Brain microvascular endothelial cell (primary cell): Measurements from ENCODE around the gene FAM3D.
A peak's percentile ranks its signal among the peaks of the same experiment; 100 is the strongest.

ENCODE experiments used
- DNase-seq: peaks from one replicate; pipeline ENCODE4 v3.0.0-alpha.2; 2020
- H3K27ac ChIP-seq: fragments of 250-450 bp; sonication (Bioruptor Pico); 2 replicates; pipeline ENCODE4 v1.5.1; 2020; ENCODE audit warnings: mild to moderate bottlenecking, moderate library complexity
- H3K27me3 ChIP-seq: fragments of 250-450 bp; sonication (Bioruptor Pico); replicated peaks from 2 replicates; pipeline ENCODE4 v1.5.1; 2020; ENCODE audit warnings: mild to moderate bottlenecking
- H3K36me3 ChIP-seq: fragments of 250-450 bp; sonication (Bioruptor Pico); replicated peaks from 2 replicates; pipeline ENCODE4 v1.5.1; 2020; ENCODE audit warnings: mild to moderate bottlenecking
- H3K4me3 ChIP-seq: 2 replicates; pipeline ENCODE4 v1.5.1; 2011; ENCODE audit warnings: low read depth, mild to moderate bottlenecking, control low read depth, low read length, moderate library complexity
- CTCF ChIP-seq: IDR thresholded peaks from 2 replicates; pipeline ENCODE4 v1.5.1; 2011; ENCODE audit warnings: low read depth, mild to moderate bottlenecking, moderate library complexity, low read length, control low read depth, inconsistent platforms; ENCODE audit errors: missing control alignments
- in situ Hi-C: cut with HindIII; loops from 2 replicates; pipeline ENCODE4 v1.10.0; 2017; ENCODE audit warnings: low sequenced_read_pairs, low pct_ligation_motif_present

Gene FAM3D

GRCh38 chr3:58626841-58627569, 39.6 kb downstream of the FAM3D start:
- Histone ChIP-seq H3K4me3 (no peak overlapping the region), H3K27me3 (no peaks in the 10 kb centered on the region), H3K27ac (no peak overlapping the region), H3K36me3 (no peaks in the 10 kb centered on the region)
- no peak for TF ChIP-seq CTCF
- in situ Hi-C loops: no loop called here
- no peak for DNase-seq

DNA sequence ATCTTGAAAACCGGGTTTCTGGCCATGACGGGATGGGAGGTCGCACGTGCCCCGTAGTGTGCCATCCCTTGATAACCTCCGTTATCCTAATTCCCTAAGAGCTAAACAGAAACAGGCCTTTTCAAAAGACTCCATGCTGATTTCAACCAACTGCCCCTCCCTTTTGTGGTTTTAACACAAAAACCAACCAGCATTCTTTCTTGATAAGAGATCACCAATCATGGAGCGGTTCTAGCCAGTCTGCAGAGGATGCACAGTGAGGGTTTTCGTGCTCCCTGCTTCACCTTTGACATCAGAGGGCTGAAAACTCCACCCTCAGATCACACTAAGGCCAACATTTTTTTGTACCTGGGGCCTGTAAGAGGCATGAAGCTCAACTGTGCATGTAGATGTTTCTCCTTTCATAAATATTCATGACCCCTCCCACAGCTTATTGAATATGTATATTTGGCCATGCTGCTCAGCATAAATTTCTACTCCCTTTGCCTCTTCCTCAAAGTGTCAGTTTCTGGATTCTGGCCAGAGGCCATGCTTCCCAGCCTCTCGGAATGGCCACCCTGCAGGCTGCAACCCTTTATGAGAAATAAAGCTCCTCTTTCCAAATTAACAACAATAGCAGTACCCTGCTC, 41.3 kb downstream of the FAM3D start:
- Histone ChIP-seq H3K27me3 (no peaks in the 10 kb centered on the region), H3K36me3 (no peaks in the 10 kb centered on the region), H3K4me3 (no peak overlapping the region), H3K27ac (no peak overlapping the region)
- in situ Hi-C loops: no loop called here
- peak; percentile 12 for DNase-seq
- no peak for TF ChIP-seq CTCF

- no peak for DNase-seq
- in situ Hi-C loops: no loop called here
- TF ChIP-seq CTCF: no peak
- Histone ChIP-seq H3K27me3 (no peaks in the 10 kb centered on the region), H3K36me3 (no peaks in the 10 kb centered on the region), H3K4me3 (no peak overlapping the region), H3K27ac (no peak overlapping the region)
Observed at GRCh38 chr3:58624550-58624949, 42.0 kb downstream of the FAM3D start.

GRCh38 chr3:58623961-58624360, 42.6 kb downstream of the FAM3D start:
- H3K4me3 ChIP-seq: no peak overlapping the region
- no peaks in the 10 kb centered on the region for H3K27me3 ChIP-seq
- TF ChIP-seq CTCF: no peak
- in situ Hi-C loops: no loop called here
- DNase-seq: no peak
- H3K36me3 ChIP-seq: no peaks in the 10 kb centered on the region
- H3K27ac ChIP-seq: no peak overlapping the region

GRCh38 chr3:58623478-58623877, 43.1 kb downstream of the FAM3D start:
- Histone ChIP-seq H3K27me3 (no peaks in the 10 kb centered on the region), H3K4me3 (no peak overlapping the region), H3K27ac (no peak overlapping the region), H3K36me3 (no peaks in the 10 kb centered on the region)
- no peak for DNase-seq
- no peak for TF ChIP-seq CTCF
- in situ Hi-C loops: no loop called here
